GM11168 (cell line): ENCODE results near the gene TIAM2.

Experiments used
- in situ Hi-C: fragments of 300-500 bp; cut with MboI; formaldehyde crosslinking; loops from one replicate; pipeline ENCODE4 v1.12.0; 2022; ENCODE audit warnings: low sequenced_read_pairs; ENCODE audit not compliant: unreplicated experiment

Gene TIAM2

GRCh38 chr6:155150967-155151671 lies 156.0 kb downstream of the TIAM2 start:
- in situ Hi-C loops: no loop called here

DNA sequence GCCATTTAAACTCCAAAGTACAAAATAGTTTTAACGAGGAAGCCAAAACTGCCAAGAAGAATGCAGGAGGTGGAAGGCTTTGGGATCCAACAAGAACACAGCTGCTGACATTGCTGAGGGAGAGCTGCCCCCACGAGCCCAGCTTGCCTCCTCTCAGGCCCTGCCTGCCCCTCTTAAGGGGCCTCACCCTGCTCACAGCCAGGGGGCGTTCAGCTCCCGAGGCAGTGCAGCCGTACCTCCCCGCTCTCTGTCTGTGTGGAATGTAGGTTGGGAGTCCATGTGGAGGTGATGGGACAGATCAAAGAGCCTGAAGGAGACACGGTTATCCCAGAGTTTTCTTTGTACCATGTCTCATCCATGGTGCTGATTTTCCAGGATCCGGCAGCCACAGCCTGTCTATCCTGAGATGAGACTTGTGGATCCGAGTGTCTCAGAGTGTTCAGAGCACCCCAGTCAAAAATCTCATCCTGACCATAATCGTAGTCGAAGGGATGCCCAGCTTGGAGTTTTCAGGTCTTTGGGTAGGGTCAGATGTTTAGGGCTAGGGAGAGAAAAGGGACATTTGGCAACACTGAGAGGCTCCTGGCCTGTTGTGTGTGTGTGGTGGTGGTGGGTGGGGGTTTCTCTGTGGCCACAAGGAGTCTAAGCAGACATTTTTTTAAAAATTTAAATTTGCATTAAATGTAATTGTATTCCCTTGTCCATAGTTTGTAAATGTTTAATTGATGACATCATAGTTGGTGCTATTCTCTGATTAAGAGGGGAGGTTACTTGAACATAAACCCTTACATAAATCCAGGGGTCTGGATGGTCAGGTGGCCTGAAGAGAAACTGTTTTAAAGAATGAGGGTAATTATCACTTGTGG lies 157.3 kb downstream of the TIAM2 start:
- in situ Hi-C loops: no loop called here

DNA sequence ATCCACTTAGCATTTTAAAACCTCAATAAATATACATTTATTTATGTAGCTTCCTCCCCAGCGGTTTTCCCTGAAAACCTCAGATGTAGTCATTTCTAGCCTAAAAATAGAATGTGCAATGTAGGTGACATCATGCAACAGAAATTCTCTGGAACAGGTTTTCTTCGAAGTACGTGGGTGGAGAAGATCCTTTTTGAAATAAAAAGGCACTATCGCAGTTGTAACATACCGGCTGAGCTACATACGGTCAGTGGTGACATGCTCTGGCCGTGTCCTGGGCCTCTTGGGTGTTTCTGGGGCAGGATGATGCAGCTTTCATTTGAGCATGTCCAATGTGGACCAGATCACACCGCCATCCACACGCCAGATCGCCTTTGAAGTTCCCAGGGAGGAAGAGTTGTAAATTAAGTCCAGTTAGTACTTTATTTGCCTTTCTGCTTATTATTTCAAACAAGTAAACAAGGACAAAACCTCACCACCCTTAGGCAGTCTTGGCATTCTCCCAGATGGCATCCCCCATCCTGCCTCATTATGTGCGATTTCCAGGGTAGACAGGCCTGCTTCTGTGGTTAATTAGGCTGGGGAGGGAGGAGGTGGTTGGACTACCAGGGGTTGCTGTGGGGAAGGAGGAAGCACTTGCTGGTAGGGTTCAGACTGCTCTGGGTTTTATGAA lies 159.2 kb downstream of the TIAM2 start:
- in situ Hi-C loops: no loop called here

- in situ Hi-C loops: no loop called here
Observed at GRCh38 chr6:155155787-155156447, 160.8 kb downstream of the TIAM2 start.

GRCh38 chr6:155157101-155157500 lies 162.0 kb downstream of the TIAM2 start:
- in situ Hi-C loops: no loop called here

DNA sequence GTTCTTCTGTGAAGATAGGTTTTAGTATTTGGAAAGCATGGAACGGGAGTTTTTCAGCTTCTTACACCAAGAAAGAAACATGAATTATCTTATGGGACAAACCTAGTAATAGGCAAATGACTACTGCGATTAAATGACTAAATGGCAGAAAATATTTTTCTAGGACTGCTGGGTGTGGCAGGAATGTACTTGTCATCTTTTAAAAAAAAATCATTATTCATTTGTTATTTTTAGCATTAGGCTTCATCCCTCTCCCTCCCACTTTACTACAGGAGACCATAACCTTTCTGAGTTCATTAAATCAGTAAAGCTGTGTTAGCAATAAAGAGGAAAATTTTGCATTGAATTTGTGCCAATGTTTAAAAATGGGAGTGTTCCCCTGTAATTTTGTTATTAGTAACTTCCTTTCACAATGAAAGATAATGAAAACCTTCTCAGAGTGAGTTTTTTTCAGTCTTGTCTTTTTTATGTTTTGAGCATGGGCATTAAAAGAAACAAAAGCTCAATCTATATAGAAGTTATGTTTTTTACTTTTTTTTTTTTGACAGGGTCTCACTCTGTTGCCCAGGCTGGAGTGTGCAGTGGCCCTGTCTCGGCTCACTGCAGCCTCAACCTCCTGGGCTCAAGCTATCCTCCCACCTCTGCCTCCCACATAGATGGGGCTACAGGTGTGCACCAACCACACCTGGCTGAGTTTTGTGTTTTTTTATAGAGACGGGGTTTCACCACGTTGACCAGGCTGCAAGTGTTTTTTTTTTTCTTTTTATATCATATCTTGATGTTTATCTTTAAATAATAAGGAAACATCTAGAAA lies 163.1 kb downstream of the TIAM2 start:
- in situ Hi-C loops: no loop called here

- in situ Hi-C loops: no loop called here
Observed at GRCh38 chr6:155162682-155163081, 167.6 kb downstream of the TIAM2 start.

DNA sequence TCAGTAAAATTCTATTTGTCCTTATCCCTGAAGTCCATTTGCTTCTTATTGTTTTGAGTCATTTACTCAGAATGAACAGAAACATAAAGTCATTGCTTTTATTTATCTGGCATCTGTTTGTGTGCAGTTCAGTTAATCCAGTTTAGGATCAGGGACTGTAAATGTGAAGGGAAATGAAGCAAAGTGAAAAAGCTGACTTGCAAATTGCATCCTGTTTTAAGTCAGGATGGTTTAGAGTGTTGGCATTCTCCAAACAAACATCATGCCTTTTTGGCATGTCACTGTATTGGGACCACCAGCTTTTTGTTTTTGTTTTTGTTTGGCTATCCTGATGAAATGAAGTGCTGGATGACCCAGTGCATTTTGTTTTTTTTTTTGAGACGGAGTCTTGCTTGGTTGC lies 168.5 kb downstream of the TIAM2 start:
- in situ Hi-C loops: no loop called here

GRCh38 chr6:155165029-155165710 lies 170.1 kb downstream of the TIAM2 start:
- in situ Hi-C loops: no loop called here

DNA sequence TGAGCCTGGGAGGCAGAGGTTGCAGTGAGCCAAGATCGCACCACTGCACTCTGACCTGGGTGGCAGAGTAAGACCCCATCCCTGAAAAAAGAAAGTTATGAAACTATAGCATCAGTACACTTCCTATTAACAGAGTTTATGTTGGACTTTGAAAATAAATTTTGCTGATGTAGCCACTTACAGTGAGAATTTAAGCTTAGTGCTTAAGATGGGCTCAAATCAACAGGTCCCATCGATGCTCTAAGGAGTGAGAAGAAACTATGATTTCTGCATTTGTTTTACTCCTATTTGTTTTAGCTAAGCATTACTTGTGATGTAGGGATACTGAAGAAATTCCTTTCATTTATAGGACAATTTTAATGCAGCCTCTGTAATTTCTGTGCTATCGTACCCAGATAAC lies 175.4 kb downstream of the TIAM2 start:
- in situ Hi-C loops: loop anchor here (5.0 to 10.0 kb wide), 2 partner anchors 233 to 496 kb away; no protein-coding TSS in a partner anchor

- in situ Hi-C loops: loop anchor here (5.0 to 10.0 kb wide), 2 partner anchors 234 to 496 kb away; no protein-coding TSS in a partner anchor
Observed at GRCh38 chr6:155171109-155171746, 176.1 kb downstream of the TIAM2 start.

GRCh38 chr6:155171747-155172449 lies 176.8 kb downstream of the TIAM2 start:
- in situ Hi-C loops: loop anchor here (5.0 to 10.0 kb wide), 2 partner anchors 235 to 497 kb away; no protein-coding TSS in a partner anchor

DNA sequence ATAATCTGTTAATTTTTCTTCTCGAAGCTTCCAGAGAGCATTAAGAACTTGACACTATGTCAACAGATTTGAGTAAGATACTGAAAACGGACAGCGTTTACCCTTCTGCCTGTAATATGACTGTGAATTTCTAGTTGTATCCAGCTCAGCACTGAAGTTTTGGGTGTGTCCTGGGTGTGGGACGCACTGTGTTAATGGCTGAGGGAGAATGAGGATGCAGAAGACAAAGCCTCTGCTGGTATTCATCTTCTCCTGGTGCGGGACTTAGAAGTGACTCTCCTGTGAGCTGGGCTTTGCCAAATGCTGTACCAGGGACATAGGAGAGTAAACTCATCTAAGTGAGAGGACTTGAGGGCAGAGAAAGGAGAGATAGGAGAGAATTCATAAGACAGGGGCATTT lies 178.4 kb downstream of the TIAM2 start:
- in situ Hi-C loops: loop anchor here (5.0 to 10.0 kb wide), 2 partner anchors 236 to 499 kb away; no protein-coding TSS in a partner anchor

DNA sequence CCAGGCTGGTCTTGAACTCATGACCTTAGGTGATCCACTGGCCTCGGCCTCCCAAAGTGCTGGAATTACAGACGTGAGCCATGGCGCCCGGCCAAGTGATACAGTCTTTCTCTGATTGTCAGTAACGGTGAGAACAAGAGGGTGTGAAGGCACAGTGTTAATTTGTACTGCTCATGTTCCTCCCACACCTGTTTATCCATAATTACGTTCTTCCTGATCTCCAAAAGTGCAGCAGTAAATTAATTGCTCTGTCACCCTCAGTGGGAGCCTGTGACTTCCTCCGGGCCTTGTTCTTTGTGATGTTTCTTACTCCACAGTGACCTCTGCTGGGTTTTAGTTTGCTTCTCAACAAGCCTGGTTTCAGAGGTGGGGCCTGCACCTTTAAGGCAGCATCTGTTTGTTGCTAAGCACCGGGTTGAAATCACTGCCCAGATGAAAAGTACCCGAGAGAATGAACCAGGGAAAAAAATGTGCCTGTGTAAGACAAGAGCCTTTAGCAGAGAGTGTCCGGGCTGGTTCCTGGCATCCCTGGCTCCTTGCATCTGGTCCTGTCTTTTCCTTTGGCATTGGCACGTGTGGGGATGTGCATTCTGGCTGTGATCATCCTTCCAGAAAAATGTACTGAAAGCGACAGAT lies 179.6 kb downstream of the TIAM2 start:
- in situ Hi-C loops: loop anchor here (5.0 to 10.0 kb wide), 2 partner anchors 237 to 500 kb away; no protein-coding TSS in a partner anchor

GRCh38 chr6:155177363-155177961 lies 182.3 kb downstream of the TIAM2 start:
- in situ Hi-C loops: loop anchor here (10.0 kb wide), 1 partner anchor 503 kb away; no protein-coding TSS in a partner anchor

DNA sequence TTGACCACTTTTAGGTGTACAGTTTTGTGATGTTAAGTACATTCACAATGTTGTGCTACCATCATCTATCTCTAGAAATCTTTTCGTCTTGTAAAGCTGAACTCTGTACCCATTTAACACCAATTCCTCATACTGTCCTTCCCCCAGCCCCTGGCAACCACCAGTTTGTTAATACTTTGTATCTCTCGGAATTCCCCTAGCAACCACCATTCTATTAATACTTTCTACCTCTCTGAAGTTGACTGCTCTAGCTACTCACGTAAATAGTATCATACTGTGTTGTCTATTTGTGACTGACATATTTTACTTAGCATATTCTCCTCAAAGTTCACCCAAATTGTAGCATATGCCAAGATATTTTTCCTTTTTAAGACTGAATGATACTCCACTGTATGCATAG lies 186.4 kb downstream of the TIAM2 start:
- in situ Hi-C loops: no loop called here

GRCh38 chr6:155182103-155182502 lies 187.0 kb downstream of the TIAM2 start:
- in situ Hi-C loops: no loop called here
